ENCODE measurements around the gene NTN1. TPM values are rescaled to one million over a fixed set of nuclear protein-coding genes. Genes with fewer than 3 reads are reported as not detected.

NTN1 gene
- total RNA-seq, 1 experiment from 2014 or later, result 4.2 TPM

- no peaks in the 10 kb centered on the region for H3K4me1 ChIP-seq (ENCODE audit: control insufficient read depth in 1 of 2, insufficient read depth in 2 of 2, low read length in 2 of 2)
- no peaks in the 10 kb centered on the region for H4K20me1 ChIP-seq (ENCODE audit: insufficient read depth)
- H2AFZ ChIP-seq (ENCODE audit: low read depth, low read length, poor library complexity, severe bottlenecking), result no peak overlapping the region
- no peak overlapping the region for H3K4me2 ChIP-seq (ENCODE audit: low read length)
- ChIA-PET CTCF (no interaction called here), POLR2A (no interaction called here), RAD21 (ENCODE audit: low non-redundant PET in 1 of 2, low total read pairs in 2 of 2, uncharacterized antibody in 2 of 2, unreplicated experiment in 2 of 2) (no interaction called here)
- no peak for TF ChIP-seq JUND (IDR thresholded peaks at IDR 0.05)
- TF ChIP-seq REST (IDR thresholded peaks at IDR 0.05; ENCODE audit: low read depth), result no peak
- H3K9ac ChIP-seq (ENCODE audit: low read length), result no peak overlapping the region
- no TSS peak for BruUV-seq (replicated peaks)
- no peaks in the 10 kb centered on the region for H3K27me3 ChIP-seq (ENCODE audit: insufficient read depth, low read length)
- DNase-seq (ENCODE audit: low read depth, low spot score) (no peak), ATAC-seq (no peak)
- intact Hi-C loops (cut with micrococcal nuclease), result no loop called here
- H3K9me3 ChIP-seq (ENCODE audit: control insufficient read depth in 1 of 2, insufficient read depth in 1 of 2, low read depth in 1 of 2, low read length in 2 of 2), result peaks cover 0 to 16% of the 10 kb centered on the region in 2 experiments; a peak in 3 of 4 replicates
- no peak overlapping the region for H3K27ac ChIP-seq (ENCODE audit: low read depth, low read length)
- H3K79me2 ChIP-seq (ENCODE audit: insufficient read depth, low read length), result no peaks in the 10 kb centered on the region
- H3K4me3 ChIP-seq (replicated peaks in 1 of 2; ENCODE audit: low read depth in 1 of 2, low read length in 2 of 2), result no peak overlapping the region
- no peaks in the 10 kb centered on the region for H3K9me2 ChIP-seq (ENCODE audit: insufficient read depth)
- no peaks in the 10 kb centered on the region for H3K36me3 ChIP-seq (ENCODE audit: control insufficient read depth in 1 of 2, insufficient read depth in 2 of 2, low read length in 2 of 2)
These were observed 194.2 kb downstream of the NTN1 start for GRCh38 chr17:9215465-9215864.

GRCh38 chr17:9217151-9218056 lies 196.1 kb downstream of the NTN1 start:
- no peak overlapping the region for H3K27ac ChIP-seq (ENCODE audit: low read depth, low read length)
- no peaks in the 10 kb centered on the region for H4K20me1 ChIP-seq (ENCODE audit: insufficient read depth)
- H3K27me3 ChIP-seq (ENCODE audit: insufficient read depth, low read length), result no peaks in the 10 kb centered on the region
- H3K9me2 ChIP-seq (ENCODE audit: insufficient read depth), result no peaks in the 10 kb centered on the region
- ATAC-seq (no peak), DNase-seq (ENCODE audit: low read depth, low spot score) (no peak)
- H3K9ac ChIP-seq (ENCODE audit: low read length), result no peak overlapping the region
- no peak overlapping the region for H3K4me3 ChIP-seq (replicated peaks in 1 of 2; ENCODE audit: low read depth in 1 of 2, low read length in 2 of 2)
- RAD21 ChIA-PET (ENCODE audit: low non-redundant PET in 1 of 2, low total read pairs in 2 of 2, uncharacterized antibody in 2 of 2, unreplicated experiment in 2 of 2), result interaction anchor here (0.7 kb wide), 2 partner anchors 48 to 80 kb away, joined by 3 read pairs; no protein-coding TSS in a partner anchor
- H3K4me1 ChIP-seq (ENCODE audit: control insufficient read depth in 1 of 2, insufficient read depth in 2 of 2, low read length in 2 of 2), result no peaks in the 10 kb centered on the region
- no peaks in the 10 kb centered on the region for H3K79me2 ChIP-seq (ENCODE audit: insufficient read depth, low read length)
- intact Hi-C loops (cut with micrococcal nuclease), result no loop called here
- H3K9me3 ChIP-seq (ENCODE audit: control insufficient read depth in 1 of 2, insufficient read depth in 1 of 2, low read depth in 1 of 2, low read length in 2 of 2), result peaks cover 0 to 16% of the 10 kb centered on the region in 2 experiments; a peak in 3 of 4 replicates
- TF ChIP-seq EZH2 (IDR thresholded peaks at IDR 0.05), result no peak
- TF ChIP-seq TCF7L2 (IDR thresholded peaks at IDR 0.05; ENCODE audit: borderline replicate concordance, extremely low read depth, insufficient read depth, insufficient read length), result no peak
- no peak for TF ChIP-seq SP1 (IDR thresholded peaks at IDR 0.05; ENCODE audit: low read depth)
- no peak for TF ChIP-seq CEBPB (IDR thresholded peaks at IDR 0.05; ENCODE audit: low read depth)
- no peak for TF ChIP-seq SRF (IDR thresholded peaks at IDR 0.05; ENCODE audit: low read depth)
- TF ChIP-seq ZNF274 (IDR thresholded peaks at IDR 0.05; ENCODE audit: low read depth, low read length), result no peak
- TF ChIP-seq JUND (IDR thresholded peaks at IDR 0.05), result no peak
- TF ChIP-seq ZFX (IDR thresholded peaks at IDR 0.05), result no peak
- TF ChIP-seq CBX3 (IDR thresholded peaks at IDR 0.05; ENCODE audit: low read depth), result no peak
- TF ChIP-seq POLR2A (IDR thresholded peaks at IDR 0.05; ENCODE audit: borderline replicate concordance, extremely low read depth, insufficient read depth, insufficient read length), result no peak
- TF ChIP-seq CTCF (IDR thresholded peaks at IDR 0.05 in 2 of 3, conservative IDR thresholded peaks at IDR 0.05 in 1 of 3; ENCODE audit: borderline replicate concordance in 1 of 3, insufficient read depth in 1 of 3, low read depth in 2 of 3, low read length in 2 of 3), result no peak
- no peak for TF ChIP-seq EGR1 (IDR thresholded peaks at IDR 0.05; ENCODE audit: low read depth)
- H2AFZ ChIP-seq (ENCODE audit: low read depth, low read length, poor library complexity, severe bottlenecking), result no peak overlapping the region
- no TSS peak for BruUV-seq (replicated peaks)
- H3K36me3 ChIP-seq (ENCODE audit: control insufficient read depth in 1 of 2, insufficient read depth in 2 of 2, low read length in 2 of 2), result no peaks in the 10 kb centered on the region
- no peak overlapping the region for H3K4me2 ChIP-seq (ENCODE audit: low read length)
- POLR2A ChIA-PET, result no interaction called here
- CTCF ChIA-PET, result no interaction called here

All from HCT116 (cell line).